Activated CD4-positive, alpha-beta T cell treated with anti-CD3 and anti-CD28 coated beads, Interleukin-2, amount 50 U/mL, for 24 hours (primary cell): ENCODE data around the gene CCM2L.

Experiments used
- DNase-seq, 2 donors: peaks; one replicate each; pipeline ENCODE4 v3.0.0-alpha.2; 2020; ENCODE audit warnings: low read depth in 1 of 2, low spot score in 1 of 2

The CCM2L gene

GRCh38 chr20:32056708-32057483 is 46.7 kb downstream of the CCM2L start:
- DNase-seq = no peak

- no peak for DNase-seq
Measured at GRCh38 chr20:32057656-32058184, 47.5 kb downstream of the CCM2L start.

GRCh38 chr20:32059189-32059588 is 49.0 kb downstream of the CCM2L start:
- no peak for DNase-seq

- no peak for DNase-seq
Measured at GRCh38 chr20:32062776-32063170, 52.5 kb downstream of the CCM2L start.

- no peak for DNase-seq
Measured at GRCh38 chr20:32063695-32064094, 53.5 kb downstream of the CCM2L start.

- no peak for DNase-seq
Measured at GRCh38 chr20:32064667-32065066, 54.4 kb downstream of the CCM2L start.

GRCh38 chr20:32067234-32067821 is 57.1 kb downstream of the CCM2L start:
- DNase-seq = no peak

- no peak for DNase-seq
Measured at GRCh38 chr20:32068174-32068573, 57.9 kb downstream of the CCM2L start.

GRCh38 chr20:32069711-32070110 is 59.5 kb downstream of the CCM2L start:
- no peak for DNase-seq

- no peak for DNase-seq
Measured at GRCh38 chr20:32070282-32070681, 60.0 kb downstream of the CCM2L start.

- DNase-seq = no peak
Measured at GRCh38 chr20:32070690-32071213, 60.5 kb downstream of the CCM2L start.

- DNase-seq = no peak
Measured at GRCh38 chr20:32071395-32072167, 61.3 kb downstream of the CCM2L start.

GRCh38 chr20:32072168-32072750 is 62.0 kb downstream of the CCM2L start:
- no peak for DNase-seq

GRCh38 chr20:32075534-32075933 is 65.3 kb downstream of the CCM2L start:
- DNase-seq = no peak

- no peak for DNase-seq
Measured at GRCh38 chr20:32077190-32077589, 67.0 kb downstream of the CCM2L start.

GRCh38 chr20:32078322-32078721 is 68.1 kb downstream of the CCM2L start:
- DNase-seq = no peak

- no peak for DNase-seq
Measured at GRCh38 chr20:32078791-32079190, 68.6 kb downstream of the CCM2L start.

GRCh38 chr20:32079655-32080109 is 69.4 kb downstream of the CCM2L start:
- DNase-seq = no peak

- no peak for DNase-seq
Measured at GRCh38 chr20:32080783-32081182, 70.5 kb downstream of the CCM2L start.
